IPS-11a (cell line): ENCODE data around the gene PIGZ.

ENCODE experiments used
- H3K4me3 ChIP-seq: one replicate; pipeline ENCODE4 v1.5.1; 2013; ENCODE audit warnings: low read depth, low read length, control low read depth

Gene PIGZ

DNA sequence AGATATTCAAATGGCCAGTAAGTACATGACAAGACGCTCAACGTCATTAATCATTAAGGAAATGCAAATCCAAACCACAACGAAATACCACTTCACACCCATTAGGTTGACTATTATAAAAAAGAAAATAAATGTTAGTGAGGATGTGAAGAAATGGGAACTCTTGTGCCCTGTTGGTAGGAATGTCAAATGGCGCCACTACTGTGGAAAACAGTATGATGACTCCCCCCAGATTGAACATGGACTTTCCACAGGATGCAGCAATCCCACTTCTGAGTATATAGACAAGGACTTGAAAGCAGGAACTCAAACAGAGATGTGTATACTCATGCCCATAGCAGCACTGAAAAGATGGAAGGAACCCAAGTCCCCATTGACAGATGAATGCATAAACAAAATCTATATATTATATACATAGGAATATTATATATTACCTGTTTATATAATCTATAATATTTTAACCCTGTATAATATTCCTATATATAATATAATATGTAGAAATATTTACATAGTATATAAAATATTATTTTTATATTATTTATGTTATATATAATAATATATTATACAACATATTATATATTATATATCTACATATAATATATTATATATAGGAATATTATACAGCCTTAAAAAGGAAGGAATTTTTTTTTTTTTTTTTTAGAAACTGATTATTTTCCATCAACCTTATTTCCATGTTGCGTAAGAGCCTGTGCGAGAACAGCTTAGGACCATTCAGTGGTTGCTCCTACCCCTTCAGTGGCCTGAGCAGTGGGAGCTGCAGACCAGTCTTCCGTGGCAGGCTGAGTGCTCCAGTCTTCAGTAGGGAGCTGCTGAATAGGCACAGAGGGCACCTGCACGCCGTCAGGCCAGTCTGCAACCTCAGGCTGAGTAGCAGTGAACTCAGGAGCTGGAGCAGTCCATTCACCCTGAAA is 17.6 kb upstream of the PIGZ start:
- H3K4me3 ChIP-seq = no peak overlapping the region

- no peak overlapping the region for H3K4me3 ChIP-seq
These were observed 16.7 kb upstream of the PIGZ start for GRCh38 chr3:196985298-196985697.

GRCh38 chr3:196983186-196983585 is 14.6 kb upstream of the PIGZ start:
- no peak overlapping the region for H3K4me3 ChIP-seq

GRCh38 chr3:196981657-196982056 is 13.0 kb upstream of the PIGZ start:
- H3K4me3 ChIP-seq = no peak overlapping the region

DNA sequence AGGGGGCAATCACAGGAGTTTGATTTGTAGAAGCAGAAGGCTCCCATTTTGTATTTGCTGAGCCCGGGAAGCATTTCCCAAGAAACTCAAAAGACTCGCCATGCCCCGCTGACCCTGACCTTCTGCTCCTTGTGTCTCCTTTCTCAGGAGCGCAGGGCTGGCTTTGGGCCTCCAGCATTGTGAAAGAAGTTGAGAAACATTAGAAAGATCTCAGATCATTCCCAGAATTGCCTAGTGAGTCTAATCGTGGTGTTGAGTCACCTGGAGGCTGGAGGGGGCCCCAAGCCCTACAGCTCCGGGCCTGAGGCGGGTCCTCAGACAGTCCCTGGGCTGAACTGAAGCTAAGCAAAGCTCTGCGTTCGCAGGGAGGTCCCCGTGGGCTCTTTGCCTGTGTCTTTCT is 10.9 kb upstream of the PIGZ start:
- no peak overlapping the region for H3K4me3 ChIP-seq

- H3K4me3 ChIP-seq = no peak overlapping the region
These were observed 8.3 kb upstream of the PIGZ start for GRCh38 chr3:196976941-196977340.

GRCh38 chr3:196975349-196975748 is 6.7 kb upstream of the PIGZ start:
- no peak overlapping the region for H3K4me3 ChIP-seq

GRCh38 chr3:196974661-196975060 is 6.0 kb upstream of the PIGZ start:
- no peak overlapping the region for H3K4me3 ChIP-seq

DNA sequence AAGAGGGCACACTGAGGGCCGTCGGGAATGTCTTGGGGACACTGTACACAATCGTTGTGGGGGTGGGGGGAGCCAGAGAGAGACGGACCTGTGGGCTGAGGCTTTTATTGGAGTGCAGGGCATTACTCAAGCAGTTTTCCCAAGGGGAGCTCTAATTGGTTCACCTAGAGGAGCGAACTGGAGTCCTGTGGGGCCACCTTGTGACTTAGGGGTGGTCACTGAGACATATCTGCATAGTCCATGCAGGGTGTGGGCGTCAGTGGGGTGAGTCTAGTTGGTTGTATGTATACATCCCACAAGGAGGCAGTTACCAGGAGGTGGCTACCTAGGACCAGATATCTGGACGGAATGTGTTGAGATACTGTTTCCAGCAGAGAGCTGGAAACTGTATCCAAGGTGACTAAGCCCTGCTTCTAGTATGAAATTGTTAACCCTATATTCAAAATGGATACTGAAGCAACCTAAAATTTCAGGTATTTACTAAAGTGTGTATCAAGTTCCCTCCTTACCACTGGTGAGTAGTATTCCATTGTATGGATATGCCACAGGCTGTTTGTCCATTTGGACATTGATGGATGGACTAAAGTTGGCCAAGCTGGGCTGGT is 2.6 kb upstream of the PIGZ start:
- H3K4me3 ChIP-seq = no peak overlapping the region

- no peak overlapping the region for H3K4me3 ChIP-seq
These were observed 2.0 kb upstream of the PIGZ start for GRCh38 chr3:196970547-196971093.

- H3K4me3 ChIP-seq = peak overlapping the region; percentile 33
These were observed 1.3 kb upstream of the PIGZ start for GRCh38 chr3:196969660-196970546.

GRCh38 chr3:196969134-196969659 is 564 bp upstream of the PIGZ start:
- H3K4me3 ChIP-seq = peak overlapping the region; percentile 33

GRCh38 chr3:196967412-196968232 is 1.0 kb downstream of the PIGZ start:
- H3K4me3 ChIP-seq = no peak overlapping the region

GRCh38 chr3:196966526-196967401 is 1.9 kb downstream of the PIGZ start:
- H3K4me3 ChIP-seq = no peak overlapping the region

DNA sequence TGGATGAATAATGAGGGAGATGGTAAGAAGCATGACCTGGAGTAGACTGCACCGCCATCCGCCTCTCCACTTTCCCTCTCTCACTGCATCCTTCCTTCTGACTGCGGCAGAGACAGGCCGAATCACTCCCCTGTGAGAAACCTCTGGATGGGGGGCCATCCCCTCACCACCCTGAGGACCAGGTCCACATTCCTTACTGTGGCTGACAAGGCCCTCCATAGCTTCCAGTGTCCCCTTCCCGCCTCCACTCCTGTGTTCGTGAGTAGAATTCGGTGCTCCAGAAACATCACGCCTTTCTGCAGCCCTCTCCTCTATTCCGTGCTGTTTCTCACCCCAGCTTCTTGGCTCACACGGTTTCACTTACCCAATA is 2.8 kb downstream of the PIGZ start:
- no peak overlapping the region for H3K4me3 ChIP-seq

DNA sequence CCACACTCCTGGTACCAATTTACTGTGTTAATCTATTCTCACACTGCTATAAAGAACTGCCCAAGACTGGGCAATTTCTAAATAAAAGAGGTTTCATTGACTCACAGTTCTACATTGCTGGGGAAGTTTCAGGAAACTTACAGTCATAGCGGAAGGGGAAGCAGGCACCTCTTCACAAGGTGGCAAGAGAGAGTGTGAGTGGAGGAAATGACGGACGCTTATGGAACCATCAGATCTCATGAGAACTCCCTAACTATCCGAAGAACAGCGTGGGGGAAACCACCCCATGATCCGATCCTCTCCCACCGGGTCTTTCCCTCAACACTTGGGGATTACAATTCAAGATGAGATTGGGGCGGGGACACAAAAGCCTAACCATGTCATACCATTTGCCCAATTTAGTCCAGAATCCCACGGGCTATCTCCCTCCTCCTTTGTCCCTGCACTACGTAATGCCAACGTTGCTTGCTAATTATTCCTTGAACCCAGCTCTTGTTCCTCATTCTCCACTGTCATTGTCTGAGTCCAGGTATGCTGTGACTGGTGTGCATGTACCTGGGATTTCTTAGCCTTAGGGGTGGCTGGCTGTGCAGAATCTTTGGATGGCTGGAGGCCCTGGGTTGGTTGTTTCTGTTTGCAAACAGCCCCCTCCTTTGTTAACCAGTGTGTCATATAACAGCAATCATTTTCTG is 3.4 kb downstream of the PIGZ start:
- H3K4me3 ChIP-seq = no peak overlapping the region

DNA sequence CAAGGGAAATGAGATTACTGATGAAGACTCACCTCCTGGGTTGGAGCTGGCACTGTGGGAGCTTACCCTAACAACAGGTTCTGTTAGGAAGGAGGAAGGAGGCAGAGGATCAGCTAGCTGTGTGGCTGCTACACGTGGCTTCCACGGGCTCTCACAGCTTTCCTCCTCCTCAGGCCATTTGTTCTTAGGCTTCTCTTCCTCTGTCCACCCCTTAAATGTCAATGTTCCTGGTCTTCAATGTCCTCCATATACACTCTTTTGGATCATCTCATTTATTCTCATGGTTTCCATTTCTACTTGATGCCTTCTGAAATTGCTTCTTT is 5.0 kb downstream of the PIGZ start:
- no peak overlapping the region for H3K4me3 ChIP-seq

DNA sequence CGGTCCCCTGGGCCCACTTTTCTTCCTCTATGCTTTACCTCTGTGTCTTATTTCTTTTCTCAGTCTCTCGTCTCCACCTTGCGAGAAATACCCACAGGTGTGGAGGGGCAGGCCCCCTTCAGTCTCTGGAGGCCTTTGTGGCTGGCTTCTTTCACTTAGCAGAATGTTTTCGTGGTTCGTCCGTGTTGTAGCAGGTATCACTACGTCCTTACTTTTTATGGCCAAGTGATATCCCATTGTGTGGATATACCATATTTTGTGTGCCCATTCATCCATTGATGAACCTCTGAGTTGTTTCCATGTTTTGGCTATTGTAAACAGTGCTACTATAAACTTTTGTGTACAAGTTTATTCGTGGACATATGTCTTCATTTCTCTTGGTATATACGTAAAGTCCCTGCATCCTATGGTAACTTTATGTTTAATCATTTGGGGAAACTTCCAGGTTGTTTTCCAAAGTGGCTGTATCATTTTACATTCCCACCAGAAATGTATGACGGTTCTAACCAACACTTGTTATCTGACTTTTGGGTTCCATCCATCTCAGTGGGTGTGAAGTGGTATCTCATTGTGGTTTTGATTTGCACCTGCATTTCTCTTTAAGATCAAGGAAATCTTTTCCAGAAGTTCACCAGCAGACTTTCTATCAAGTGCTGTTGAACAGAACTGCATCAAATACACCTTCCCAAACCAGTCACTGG is 5.6 kb downstream of the PIGZ start:
- no peak overlapping the region for H3K4me3 ChIP-seq
